DMS53 (cell line): ENCODE measurements around the gene MANSC4.

ENCODE experiments used
- DNase-seq: peaks from one replicate; lab custom pipeline; 2025; lab: John Stamatoyannopoulos, UW

Gene MANSC4

GRCh38 chr12:27800819-27801218 is 20.8 kb upstream of the MANSC4 start:
- no peak for DNase-seq

GRCh38 chr12:27797301-27798025 is 17.4 kb upstream of the MANSC4 start:
- DNase-seq: no peak

DNA sequence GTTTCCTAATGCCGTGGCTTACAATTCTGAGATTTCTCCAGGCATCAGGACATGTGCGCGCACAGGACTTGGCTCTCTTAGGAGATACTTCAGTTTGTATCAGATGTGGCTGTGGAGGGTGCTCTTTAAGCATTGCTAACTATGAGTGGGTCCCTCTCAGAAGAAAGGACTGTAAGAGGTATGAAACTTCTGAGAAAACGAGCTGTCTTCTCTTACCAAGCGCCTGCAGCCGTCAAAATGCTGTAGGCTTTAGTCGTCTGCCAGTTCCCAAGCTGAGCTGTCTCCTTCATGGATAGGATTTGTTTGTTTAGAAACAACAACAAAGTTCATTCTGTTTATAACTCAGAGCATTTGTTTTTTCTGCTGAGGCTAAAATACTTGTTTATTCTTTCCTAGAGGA is 16.1 kb upstream of the MANSC4 start:
- DNase-seq: no peak

- no peak for DNase-seq
These were observed 15.0 kb upstream of the MANSC4 start for GRCh38 chr12:27794818-27795584.

DNA sequence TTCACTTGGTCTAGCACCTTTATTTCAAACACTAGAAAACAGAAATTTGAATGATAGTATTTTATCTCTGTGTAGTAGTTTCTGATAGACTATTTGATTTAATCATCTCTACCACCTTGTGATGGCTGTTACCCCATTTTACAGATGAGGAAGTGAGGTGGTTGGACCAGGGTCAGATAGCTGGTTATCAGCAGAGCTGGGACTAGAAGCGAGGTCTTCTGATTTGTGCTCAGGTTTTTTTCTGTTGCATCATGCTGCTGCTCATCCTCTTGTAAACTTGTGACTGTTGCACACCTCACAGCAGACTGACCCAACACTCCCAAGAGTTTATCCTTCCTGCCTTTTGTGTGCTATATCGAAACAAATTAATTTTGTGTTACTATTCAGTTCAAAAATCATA is 10.1 kb upstream of the MANSC4 start:
- no peak for DNase-seq

DNA sequence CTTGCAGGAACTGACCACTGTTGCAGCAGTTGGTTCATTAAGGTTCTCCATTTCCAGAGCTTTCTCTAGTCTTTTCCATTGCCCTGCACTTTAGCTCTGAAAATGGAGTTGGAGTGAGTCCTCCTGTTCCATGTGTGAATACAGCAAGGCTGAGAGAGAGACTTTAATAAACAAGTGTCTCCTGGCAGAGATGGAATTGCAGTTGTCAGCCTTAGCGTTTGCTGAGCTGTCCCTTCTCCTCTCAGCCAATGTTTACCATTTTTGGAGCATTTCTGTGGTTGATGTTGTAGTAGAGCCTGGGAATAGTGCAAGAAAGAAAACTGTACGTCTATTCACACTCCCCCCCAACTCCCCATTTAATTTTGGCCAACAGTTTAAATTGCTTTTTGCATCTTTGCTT is 7.5 kb upstream of the MANSC4 start:
- DNase-seq: no peak

- peak; percentile 28 for DNase-seq
These were observed 6.0 kb upstream of the MANSC4 start for GRCh38 chr12:27785882-27786570.

DNA sequence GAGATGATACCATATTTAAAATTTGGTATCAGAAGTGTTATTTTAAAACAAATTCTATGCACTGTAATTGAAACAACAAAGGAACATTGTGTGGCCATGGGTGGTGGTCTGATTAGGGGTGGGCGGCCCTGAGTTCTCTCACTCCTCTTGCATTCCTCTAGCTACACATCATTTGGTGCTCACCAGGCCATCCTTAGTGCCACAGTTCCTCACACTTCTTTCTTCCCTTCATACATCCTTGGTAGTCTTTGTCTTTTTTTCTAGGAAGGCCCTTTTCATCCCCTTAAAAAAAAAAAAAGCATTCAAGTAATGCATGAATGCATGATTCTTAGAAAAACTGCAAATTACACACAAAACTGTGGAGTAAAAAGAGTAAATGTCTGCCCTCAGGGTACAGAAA is 2.4 kb upstream of the MANSC4 start:
- no peak for DNase-seq

GRCh38 chr12:27781680-27782079 is 1.6 kb upstream of the MANSC4 start:
- no peak for DNase-seq

DNA sequence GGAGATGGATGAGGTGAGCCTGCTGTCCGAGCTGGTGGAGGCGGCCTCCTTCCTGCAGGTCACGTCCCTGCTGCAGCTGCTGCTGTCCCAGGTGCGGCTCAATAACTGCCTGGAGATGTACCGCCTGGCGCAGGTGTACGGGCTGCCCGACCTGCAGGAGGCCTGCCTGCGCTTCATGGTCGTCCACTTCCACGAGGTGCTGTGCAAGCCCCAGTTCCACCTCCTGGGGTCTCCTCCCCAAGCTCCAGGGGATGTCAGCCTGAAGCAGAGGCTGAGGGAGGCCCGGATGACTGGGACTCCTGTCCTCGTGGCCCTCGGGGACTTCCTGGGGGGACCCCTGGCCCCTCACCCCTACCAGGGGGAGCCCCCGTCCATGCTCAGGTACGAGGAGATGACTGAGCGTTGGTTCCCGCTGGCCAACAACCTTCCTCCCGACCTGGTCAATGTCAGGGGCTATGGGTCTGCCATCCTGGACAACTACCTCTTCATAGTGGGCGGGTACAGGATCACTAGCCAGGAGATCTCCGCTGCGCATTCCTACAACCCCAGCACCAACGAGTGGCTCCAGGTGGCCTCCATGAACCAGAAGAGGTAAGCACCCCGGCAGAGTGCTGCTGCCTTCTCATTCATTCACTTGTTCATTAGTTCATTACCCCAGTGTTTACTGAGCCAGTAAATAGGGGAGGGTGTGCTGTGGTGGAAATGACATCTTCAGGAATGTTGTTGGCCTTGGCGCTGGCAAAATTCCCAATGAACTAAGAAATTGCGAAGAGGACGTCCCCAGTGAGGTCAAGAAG is 774 bp upstream of the MANSC4 start:
- DNase-seq: peak; percentile 92

DNA sequence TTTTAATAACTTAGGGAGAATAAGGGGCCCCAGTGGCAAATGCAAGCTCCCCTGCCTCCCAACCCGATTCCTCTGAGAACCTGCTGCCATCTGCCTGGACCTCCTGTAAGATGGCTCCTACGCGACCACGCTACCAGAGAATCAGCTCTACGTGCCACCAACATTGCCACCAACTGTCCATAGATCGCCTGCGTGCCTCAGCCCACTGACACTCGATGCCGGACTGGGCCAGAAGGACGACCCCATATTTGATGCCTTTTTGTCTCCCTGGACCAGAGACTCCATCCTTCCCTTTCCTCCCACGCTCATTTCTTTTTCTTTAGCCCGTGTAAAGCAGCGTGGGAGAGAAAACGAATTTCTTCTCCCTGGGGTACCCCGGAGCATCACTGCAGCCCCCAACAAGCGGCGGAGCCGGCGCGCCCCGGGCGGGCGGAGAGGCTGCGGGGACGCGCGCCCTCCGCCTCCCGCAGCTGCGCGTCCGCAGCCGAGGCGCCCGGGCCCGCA is 568 bp downstream of the MANSC4 start:
- DNase-seq: peak; percentile 77

DNA sequence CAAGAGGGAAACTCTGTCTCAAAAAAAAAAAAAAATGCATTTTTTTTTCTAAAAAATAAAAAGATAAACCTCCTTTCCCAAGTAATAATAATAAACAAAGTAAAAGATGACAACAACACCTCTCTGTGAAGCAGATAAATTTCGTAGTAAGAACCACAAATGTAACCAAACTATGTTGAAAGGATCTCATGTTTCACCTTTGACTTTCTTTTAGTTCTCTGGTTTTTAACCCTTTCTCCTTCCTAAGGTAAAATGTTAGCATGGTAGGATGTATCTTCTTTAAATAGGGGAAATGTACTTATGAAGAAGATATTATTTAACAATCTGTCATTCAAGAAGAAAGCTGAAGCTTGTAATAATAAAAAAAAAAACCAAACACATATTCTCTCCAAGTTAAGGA is 1.8 kb downstream of the MANSC4 start:
- DNase-seq: no peak

DNA sequence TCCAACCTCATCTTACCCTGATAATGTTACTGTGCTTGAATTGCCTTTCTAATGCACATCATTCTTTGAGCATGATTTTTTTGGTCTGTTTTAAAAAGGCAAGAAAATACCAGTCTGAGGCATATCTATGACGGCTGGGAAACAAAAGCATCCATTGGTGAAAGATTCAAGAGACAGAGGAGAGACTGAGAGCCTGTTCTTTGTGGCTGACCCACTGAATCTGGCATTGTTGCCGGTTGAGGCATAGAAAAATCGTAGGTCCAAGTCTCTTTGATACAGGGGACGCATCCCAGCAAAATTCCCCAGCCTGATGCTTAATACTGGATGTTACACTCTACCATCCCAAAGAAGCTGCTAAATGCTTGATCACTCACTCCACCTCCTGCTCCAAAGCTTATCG is 2.9 kb downstream of the MANSC4 start:
- no peak for DNase-seq

DNA sequence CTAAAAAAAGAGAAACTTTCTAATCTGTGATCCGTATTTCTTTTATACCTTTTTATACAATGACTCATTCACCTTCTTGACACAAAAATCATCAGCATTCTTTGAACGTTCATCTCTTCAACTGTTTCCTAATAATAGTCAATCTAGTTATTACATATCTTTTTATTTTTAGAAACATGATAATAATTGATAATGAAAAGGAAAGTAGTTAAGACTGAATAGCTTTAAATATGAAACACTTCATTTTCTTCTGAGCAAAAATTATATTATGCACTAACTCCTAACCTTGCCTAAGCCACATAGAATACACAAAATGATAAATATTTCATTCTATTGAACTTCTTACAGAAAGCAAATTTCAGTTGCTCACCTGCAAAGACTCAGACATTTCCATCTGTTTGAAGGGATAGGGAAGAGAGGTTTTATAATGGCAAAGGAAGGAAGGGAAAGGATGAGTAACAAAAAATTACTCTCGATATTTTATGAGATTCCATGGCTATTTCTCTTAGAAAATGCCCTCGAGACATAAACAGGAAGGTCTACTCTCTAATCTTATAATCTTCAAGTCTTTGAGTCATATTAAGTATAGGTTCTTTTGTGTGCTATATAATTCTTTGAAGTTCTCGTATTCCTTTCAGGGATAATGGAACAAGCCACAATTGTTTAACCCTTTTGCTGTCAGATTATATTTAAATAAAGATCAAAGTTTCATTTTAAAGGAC is 7.5 kb downstream of the MANSC4 start:
- DNase-seq: no peak

DNA sequence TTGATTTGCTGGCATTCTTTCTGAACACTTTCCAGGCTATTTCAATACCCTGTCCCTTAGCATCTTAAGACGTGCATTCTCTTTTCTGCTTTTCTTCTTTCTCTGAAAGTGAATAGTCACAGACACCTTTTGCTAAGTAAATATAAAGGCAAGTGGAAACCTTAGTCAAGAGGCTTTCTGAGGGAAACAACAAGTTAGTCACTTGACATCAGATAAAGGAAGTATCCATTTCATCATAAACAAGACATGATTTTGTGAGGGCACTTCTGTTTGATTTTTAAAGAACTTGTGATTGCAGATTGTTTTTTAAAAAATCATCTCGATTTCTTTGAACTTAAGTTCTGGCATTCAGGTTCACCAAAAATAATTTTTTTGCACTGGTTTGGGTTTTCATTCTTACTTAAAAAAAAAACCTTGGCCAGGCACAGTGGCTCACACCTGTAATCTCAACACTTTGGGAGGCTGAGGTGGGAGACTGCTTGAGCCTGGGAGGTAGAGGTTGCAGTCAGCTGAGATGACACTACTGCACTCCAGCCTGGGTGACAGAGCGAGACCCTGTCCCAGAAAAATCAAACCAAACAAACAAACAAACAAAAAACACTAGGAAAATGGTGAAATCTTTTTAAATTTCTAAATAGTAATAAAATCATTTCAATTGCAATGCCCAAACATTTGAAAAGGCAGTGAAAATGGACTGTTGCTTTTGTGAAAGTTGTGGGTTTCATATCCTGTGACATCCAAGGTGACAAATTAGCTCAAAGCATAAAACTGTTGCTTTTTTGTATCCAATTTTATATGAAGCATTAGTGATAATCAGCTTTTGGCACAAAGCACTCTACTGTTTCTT is 8.3 kb downstream of the MANSC4 start:
- DNase-seq: peak; percentile 68

DNA sequence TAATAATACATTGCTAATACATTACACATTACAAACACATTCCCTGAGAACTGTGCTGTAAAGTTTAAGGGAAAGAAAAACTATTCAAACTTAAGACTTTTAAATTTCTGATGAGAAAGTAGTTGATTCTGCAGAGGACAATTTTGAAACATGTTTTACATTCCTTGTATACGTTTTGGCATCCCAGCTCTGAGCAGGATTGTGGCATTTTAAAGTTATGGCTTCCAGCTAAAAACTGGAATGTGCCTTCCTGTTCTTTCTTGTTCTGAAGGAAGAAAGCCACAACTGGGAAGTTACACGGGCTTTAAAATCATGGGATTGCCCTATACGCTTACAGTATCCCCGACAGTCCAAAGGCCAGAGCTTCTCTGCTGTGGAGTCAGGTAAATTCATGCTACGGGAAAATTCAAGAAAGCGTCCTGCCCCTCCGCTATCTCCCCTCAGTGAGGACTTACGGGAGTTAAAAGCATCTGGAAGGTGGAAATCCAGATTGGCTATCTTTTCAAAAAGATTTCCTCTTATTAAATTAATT is 10.8 kb downstream of the MANSC4 start:
- no peak for DNase-seq

DNA sequence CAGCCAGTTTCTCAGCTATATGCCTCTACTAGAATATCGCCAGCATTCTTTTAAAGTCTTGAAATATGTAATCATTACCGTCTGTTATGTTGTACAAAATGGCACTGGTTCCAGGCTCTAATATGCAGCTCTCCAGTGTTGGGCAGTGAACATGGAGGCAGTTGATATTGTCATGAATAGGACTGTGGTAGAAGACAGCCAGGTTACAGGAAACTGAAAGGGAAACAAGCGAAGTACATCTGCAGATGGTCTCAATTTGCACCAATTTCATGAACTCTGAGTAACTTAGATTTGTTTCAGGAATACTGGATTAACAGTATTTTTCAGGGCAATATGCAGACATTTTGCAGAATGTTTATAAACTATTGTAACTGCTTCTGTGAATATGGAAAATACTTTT is 13.4 kb downstream of the MANSC4 start:
- no peak for DNase-seq

GRCh38 chr12:27762757-27763156 is 17.3 kb downstream of the MANSC4 start:
- no peak for DNase-seq

- peak; percentile 22 for DNase-seq
These were observed 23.3 kb downstream of the MANSC4 start for GRCh38 chr12:27756670-27757195.

- peak; percentile 90 for DNase-seq
These were observed 25.2 kb downstream of the MANSC4 start for GRCh38 chr12:27754795-27755194.
